GM13976 (cell line): ENCODE data around the gene MVB12B.

ENCODE experiments used
- DNase-seq: peaks from one replicate; pipeline ENCODE4 v3.0.0; 2012; ENCODE audit warnings: low spot score
- in situ Hi-C: fragments of 300-500 bp; cut with MboI; formaldehyde crosslinking; loops from one replicate; pipeline ENCODE4 v1.12.0; 2022; ENCODE audit warnings: low sequenced_read_pairs, mixed read lengths, inconsistent platforms; ENCODE audit not compliant: unreplicated experiment
- TF ChIP-seq, protein P1 (sequence below): IDR thresholded peaks from 2 replicates; pipeline ENCODE4 v1.5.1; 2012; ENCODE audit warnings: borderline replicate concordance, mild to moderate bottlenecking; ENCODE audit not compliant: insufficient read depth; ENCODE audit errors: extremely low read depth, missing control alignments, control extremely low read depth

MVB12B gene

DNA sequence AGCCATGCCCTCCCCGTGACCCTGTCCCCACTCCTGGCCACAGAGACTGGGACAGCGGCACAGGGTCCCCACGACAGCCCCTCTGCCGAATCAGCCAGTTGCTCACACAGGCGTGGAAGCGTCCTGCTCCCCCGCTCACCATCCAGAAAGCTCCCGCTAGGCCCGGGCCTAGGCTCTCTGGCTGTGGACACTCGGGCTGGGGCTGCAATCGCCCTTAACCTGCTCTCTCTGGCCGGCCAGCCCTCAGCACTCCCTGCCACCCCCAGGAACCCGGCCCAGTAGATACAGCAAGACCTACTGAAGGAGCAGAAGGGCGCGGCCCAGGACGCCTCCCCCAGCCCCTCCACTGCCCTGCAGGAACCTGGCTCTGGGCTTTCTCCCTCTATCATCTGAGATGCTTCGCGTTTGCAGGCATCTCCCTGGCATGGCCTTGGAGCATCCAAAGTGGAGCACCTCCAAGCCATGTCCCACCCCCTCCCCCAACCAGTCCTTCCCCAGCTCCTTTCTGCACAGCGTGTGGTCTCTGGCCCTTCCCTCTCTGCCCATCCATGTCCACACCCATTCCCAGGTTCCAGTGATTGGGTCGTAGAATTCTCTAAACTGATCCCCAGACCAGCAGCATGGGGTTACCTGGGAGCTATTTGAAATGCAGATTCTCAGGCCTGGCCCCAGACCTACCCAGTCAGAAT lies 173.4 kb downstream of the MVB12B start:
- in situ Hi-C loops = loop anchor here (10.0 to 25.0 kb wide), 2 partner anchors 55 to 188 kb away; no protein-coding TSS in a partner anchor
- DNase-seq = no peak

DNA sequence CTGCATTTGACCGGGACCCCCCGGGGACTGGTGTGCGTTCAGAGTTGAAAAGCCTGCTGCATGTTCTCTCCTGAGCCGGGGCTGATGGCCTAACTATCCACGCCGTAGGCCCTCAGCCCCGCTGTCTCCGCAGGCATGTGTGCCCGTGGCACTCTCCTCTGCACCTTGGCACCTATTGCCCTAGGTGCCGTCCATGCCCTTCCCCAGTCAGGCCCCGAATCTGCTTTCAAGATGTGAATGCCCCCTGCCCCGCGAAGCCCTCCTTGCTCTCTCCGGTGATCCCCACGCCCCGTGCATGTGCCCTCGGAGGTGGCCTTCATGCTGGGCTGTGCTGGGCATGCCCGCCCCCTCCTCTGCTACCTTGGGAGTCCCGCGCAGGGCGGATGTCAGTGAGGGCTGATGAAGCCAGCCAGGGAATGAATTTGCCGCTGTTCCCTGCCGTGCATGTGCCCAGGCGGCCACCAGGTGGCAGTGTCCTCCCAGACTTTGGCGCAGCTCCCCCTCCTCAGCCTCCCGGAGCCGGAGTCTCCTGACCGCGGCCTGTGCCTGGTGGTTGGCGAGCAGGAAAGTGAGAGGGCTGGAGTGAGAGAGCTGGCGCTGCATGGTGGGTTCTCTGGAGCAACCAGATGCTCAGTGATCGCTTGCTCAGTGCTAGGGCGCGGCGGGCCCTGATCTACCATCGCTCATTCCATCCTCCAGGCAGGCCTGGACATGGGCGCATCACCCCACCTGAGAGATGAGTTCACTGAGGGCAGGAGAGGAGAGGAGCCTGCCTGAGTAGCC lies 174.2 kb downstream of the MVB12B start:
- TF ChIP-seq, protein P1, sequence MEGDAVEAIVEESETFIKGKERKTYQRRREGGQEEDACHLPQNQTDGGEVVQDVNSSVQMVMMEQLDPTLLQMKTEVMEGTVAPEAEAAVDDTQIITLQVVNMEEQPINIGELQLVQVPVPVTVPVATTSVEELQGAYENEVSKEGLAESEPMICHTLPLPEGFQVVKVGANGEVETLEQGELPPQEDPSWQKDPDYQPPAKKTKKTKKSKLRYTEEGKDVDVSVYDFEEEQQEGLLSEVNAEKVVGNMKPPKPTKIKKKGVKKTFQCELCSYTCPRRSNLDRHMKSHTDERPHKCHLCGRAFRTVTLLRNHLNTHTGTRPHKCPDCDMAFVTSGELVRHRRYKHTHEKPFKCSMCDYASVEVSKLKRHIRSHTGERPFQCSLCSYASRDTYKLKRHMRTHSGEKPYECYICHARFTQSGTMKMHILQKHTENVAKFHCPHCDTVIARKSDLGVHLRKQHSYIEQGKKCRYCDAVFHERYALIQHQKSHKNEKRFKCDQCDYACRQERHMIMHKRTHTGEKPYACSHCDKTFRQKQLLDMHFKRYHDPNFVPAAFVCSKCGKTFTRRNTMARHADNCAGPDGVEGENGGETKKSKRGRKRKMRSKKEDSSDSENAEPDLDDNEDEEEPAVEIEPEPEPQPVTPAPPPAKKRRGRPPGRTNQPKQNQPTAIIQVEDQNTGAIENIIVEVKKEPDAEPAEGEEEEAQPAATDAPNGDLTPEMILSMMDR = peak; percentile 93
- DNase-seq = peak; percentile 88
- in situ Hi-C loops = loop anchor here (10.0 kb wide), 1 partner anchor 54 kb away; no protein-coding TSS in a partner anchor

More for the DNA sequence above, 173.4 kb downstream of the MVB12B start:
- TF ChIP-seq, protein P1 = no peak

DNA sequence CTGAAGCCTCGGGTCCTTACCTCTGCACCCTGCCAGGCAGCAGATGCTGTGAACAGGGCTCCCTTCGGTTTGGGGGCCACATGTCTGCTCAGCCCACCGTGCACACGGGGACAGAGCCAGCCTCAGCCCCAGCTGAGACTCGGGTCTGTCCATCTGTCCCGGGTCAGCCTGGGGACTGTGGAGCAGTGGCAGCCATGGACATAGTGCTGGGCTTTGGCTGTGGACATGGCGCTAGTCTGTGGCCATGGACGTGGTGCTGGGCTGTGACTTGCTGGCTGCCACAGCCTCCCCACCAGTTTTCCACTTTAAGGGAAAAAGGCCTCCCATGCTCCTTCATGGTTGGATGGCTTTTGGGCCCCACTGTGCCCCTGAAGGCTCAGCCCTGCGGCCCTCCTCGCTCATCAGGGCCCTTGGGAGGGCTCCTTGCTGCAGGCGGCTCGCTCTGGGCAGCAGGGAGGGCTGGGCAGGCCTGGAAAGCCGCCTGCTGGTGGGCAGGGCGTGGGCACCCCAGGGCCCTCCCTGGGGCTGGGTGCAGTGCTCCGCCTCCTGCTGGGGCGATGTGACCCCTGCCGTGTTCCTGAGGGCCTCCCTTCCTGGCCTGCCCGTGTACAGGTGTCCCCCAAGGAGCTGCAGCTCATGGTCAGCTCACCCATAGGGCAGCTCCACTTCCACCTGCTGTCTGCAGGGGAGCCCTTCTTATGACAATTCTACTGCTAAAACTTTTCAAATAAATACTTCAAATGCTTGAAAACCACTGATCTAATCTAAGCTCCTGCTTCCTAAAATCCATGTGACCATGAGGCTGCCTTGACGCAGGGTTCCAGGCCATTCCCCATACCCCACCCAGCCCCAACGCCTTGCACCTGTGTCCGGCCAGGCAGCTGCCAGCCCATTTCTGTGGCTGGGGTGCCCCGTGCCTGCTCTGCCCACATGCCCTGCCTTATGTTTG lies 175.0 kb downstream of the MVB12B start:
- no peak for DNase-seq
- in situ Hi-C loops = loop anchor here (10.0 kb wide), 1 partner anchor 53 kb away; no protein-coding TSS in a partner anchor
- TF ChIP-seq, protein P1 = no peak

DNA sequence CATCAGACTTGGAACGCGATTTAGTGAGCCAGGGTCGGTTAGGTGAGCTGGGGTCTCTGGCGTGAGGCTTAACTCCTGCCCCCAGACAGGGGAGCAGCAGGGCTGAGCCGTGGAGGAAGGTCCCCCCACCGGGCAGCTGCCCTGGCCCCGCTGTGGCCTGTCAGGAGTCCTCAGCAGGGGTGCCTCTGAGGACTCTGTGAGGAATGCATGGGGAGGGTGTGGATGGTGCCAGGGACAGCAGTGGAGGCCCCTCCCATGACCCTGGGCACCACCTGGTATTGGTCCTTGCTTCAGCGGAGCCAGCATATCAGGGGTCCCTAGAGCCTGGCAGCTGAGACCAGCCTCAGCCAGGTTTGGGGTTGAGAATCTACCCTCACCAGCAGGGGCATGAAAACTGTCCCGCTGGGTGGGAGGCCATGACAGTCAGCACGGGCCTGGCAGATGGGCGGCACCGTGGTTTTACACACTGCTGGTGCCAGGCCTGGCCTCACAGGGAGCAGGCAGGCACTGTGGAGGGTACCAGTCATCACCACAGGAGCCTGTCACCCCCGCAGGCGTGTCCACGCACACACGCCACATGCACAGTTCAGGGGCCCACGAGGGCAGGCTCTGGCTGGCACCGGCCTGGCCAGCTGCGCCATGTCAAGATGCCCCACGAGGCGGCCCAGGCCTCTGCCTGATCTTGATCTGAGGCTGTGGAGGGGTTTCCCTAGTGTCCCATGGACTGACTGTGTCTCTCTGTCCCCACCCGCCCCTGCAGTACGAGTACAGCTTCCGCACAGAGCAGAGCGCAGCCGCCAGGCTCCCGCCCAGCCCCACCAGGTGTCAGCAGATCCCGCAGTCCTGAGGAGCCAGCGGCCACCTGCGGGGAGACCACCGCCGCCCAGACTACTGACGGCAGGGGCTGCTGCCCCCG lies 176.0 kb downstream of the MVB12B start:
- in situ Hi-C loops = loop anchor here (10.0 kb wide), 1 partner anchor 52 kb away; no protein-coding TSS in a partner anchor
- DNase-seq = no peak
- TF ChIP-seq, protein P1 = no peak

DNA sequence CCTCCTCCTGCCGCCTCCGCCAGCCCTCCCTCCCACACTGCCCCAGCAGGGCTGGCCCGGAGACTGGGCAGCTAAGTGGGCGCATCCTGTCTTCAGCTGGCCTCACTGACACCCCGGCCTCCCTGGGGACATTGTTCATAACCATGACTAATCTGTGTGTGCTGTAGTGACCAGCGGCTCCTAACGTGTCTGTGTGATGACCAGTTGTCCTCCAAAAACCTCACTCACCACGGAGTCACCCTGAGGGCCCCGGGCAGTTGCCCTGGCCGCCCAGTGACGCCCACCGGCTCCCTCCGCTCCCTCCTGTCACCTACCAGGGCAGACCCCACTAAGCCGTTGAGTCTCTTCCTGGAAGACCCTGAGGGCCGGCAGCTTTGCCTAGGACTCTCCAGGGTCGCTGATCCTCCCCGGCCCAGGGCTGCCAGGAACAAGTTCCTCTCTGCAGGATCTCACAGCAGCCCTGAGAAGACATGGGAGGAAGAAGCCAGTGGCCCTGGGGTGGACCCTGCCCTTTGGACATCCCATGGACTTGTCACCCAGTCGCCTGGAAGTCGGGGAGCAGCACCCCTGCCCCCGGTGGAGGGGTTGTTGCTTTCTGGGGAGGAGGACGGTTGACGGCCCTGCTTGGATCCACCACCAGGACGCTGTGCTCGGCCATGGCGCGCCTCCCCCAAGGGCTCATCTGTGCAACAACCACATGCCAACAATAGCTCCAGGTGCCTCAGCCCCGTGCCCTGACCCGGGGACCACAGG lies 176.9 kb downstream of the MVB12B start:
- in situ Hi-C loops = loop anchor here (10.0 kb wide), 1 partner anchor 51 kb away; no protein-coding TSS in a partner anchor
- TF ChIP-seq, protein P1 = no peak
- no peak for DNase-seq
